Glomerular visceral epithelial cell (primary cell): ENCODE data around the gene MTUS2.

ENCODE experiments used
- DNase-seq: peaks from one replicate; pipeline ENCODE4 v3.0.0-alpha.2; 2016; ENCODE audit errors: extremely low spot score

The MTUS2 gene

GRCh38 chr13:29452773-29453616, 632.9 kb downstream of the MTUS2 start:
- DNase-seq: no peak

- DNase-seq: no peak
Observed at GRCh38 chr13:29453617-29454011, 633.5 kb downstream of the MTUS2 start.

- DNase-seq: no peak
Observed at GRCh38 chr13:29454931-29455481, 634.9 kb downstream of the MTUS2 start.

GRCh38 chr13:29456419-29456818, 636.3 kb downstream of the MTUS2 start:
- no peak for DNase-seq

- DNase-seq: peak; percentile 66
Observed at GRCh38 chr13:29457299-29457698, 637.2 kb downstream of the MTUS2 start.

GRCh38 chr13:29458419-29458818, 638.3 kb downstream of the MTUS2 start:
- DNase-seq: no peak

- no peak for DNase-seq
Observed at GRCh38 chr13:29459813-29460355, 639.7 kb downstream of the MTUS2 start.

GRCh38 chr13:29464105-29464679, 644.1 kb downstream of the MTUS2 start:
- DNase-seq: no peak

- peak; percentile 63 for DNase-seq
Observed at GRCh38 chr13:29465741-29466293, 645.7 kb downstream of the MTUS2 start.

- no peak for DNase-seq
Observed at GRCh38 chr13:29471551-29471950, 651.4 kb downstream of the MTUS2 start.

- peak; percentile 56 for DNase-seq
Observed at GRCh38 chr13:29472332-29472961, 652.3 kb downstream of the MTUS2 start.

GRCh38 chr13:29473166-29473565, 653.0 kb downstream of the MTUS2 start:
- no peak for DNase-seq

GRCh38 chr13:29474991-29475390, 654.9 kb downstream of the MTUS2 start:
- no peak for DNase-seq

GRCh38 chr13:29476046-29476445, 655.9 kb downstream of the MTUS2 start:
- no peak for DNase-seq

- DNase-seq: no peak
Observed at GRCh38 chr13:29479716-29480492, 659.8 kb downstream of the MTUS2 start.

- DNase-seq: no peak
Observed at GRCh38 chr13:29480893-29481525, 660.9 kb downstream of the MTUS2 start.

- no peak for DNase-seq
Observed at GRCh38 chr13:29481603-29482002, 661.5 kb downstream of the MTUS2 start.

GRCh38 chr13:29482504-29482903, 662.4 kb downstream of the MTUS2 start:
- no peak for DNase-seq

- DNase-seq: no peak
Observed at GRCh38 chr13:29483211-29483610, 663.1 kb downstream of the MTUS2 start.

GRCh38 chr13:29483623-29484022, 663.5 kb downstream of the MTUS2 start:
- no peak for DNase-seq

- no peak for DNase-seq
Observed at GRCh38 chr13:29484236-29484635, 664.1 kb downstream of the MTUS2 start.
